ENCODE results near the gene PDCD1.

The PDCD1 gene

DNA sequence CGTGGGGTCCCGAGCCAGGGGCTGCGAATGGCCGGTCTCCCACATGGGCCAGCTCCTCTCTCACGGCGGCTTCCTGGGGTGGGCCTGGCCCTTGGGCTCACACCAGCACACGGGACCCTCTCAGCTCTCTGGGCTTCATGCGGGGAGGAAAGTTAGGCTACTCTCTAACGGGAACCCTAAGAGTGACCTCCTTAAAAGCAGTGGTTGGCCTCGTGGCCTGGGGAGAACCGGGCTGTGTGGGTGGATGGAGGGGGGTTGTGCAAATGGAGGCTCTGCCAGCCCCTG, 36.7 kb upstream of the PDCD1 start:
- DNase-seq = no peak

DNA sequence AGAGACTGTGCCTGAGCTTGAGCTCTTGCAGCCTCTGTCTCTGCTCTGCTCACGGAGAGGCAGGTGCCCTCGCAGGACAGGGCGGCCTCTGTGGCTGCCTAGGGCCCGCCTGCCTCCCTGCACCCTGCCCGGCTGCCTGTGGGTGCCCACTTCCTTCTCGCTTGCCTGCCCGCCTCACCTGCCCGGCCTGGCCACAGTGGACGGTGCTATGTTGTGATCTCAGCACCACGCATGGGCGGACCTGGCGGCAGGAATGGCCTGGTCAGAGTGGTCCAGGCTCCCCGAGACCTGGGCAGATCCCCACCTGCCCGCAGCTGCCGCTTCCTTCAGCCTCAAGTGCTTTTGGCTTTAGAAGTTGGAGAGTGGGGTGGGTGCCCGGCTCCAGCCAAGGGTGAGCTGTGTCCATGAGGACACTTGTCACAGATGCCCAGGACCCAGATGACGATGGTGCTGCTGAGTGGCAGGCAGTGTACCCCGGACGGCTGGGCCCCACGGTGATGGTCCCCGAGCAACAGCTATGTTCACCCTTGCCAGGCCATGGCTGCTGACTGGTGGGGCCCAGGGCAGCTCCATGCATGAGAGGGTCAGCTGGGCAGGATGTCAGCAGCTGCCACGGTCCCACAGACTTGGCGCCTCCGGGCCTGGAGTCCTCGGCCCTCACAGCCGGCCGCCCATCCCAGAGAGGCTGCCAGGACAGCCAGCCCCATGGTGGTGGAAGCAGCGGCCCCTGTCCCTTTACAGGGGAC, 36.2 kb upstream of the PDCD1 start:
- no peak for DNase-seq

DNA sequence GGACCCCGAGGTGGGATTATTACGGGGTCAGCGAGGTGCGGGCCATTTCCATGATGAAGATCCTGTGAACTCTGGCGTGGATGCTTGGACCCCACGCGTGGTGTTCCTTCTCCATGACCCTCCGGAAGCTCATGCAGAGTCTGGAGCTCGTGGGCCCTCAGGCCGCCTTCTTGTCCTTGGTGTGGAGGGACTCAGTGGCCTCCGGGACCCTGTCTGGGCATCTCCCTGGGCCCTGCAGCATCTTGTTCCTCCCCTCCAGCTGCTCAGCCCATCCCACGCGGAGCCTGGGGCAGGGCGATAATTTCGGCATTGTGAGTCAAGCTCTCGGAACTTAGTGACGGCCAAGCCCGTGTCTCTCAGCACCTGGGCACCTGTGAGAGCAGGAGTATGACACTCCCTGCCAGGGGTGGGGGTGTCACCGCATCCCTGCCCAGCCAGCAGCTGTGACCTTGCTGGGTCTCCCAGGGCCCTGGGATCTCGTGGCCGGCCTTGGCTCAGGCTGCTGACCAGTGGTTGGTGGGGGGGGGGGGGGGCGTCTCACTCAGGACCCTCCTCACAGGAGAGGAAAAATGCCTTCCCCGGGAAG, 35.5 kb upstream of the PDCD1 start:
- DNase-seq = no peak

DNA sequence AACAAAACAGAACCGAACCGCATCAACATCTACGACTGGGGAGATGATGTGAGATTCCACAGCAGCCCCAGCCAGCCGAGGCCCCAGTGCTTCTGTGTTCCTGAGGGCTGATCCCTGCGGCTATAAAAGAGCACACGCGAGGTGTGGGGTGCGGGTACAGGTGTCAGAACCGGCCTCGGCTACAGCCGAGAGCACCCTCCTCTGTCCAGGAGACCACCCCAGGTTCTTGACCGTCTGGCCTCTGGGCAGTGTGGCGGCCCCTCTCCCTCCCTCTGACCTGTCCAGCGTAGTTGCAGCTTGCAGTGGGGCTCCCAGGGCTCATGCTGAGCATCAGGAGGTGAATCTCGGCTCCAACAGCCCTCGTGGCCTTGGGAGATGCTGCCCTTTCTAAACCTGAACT, 34.6 kb upstream of the PDCD1 start:
- no peak for DNase-seq

DNA sequence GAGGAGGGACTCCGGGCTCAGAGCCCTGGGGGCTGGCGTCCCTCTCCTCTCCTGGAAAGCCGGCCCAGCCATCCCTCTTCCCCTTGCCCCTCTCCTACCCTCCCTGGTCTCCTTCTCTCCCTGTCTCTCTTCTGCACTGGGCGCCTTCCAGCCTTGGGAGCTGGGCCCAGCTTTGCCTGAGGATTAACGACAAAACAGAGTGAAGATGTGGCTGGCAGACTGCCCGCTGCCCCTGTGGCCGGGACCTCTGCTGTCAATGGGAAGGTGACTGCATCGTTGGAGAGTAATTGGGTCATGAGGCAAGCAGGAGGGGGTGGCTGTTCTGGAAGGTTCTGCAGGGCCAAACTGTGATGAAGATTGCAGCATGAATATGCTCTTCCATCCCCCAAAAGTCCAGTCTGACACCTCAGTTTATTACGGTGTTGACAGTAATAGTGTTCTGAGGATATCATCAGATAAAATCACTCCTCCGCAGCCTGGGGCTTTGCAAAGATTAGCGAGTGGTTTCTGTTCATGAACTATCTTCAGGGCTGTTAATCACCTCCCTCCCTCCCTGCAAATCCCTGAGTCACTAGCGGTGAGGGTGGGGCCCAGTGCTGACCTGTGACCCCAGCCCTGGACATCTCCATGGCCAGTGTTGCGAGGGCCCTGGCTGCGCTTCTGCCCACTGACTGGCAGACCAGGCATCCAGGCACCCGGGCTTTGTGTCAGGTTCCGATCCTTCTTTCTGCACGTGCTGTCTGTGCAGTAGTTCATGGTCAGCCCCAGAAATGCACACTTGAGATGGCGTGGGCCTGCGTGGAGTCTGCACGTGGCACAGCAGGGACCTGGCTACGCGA, 33.8 kb upstream of the PDCD1 start:
- DNase-seq = no peak

DNA sequence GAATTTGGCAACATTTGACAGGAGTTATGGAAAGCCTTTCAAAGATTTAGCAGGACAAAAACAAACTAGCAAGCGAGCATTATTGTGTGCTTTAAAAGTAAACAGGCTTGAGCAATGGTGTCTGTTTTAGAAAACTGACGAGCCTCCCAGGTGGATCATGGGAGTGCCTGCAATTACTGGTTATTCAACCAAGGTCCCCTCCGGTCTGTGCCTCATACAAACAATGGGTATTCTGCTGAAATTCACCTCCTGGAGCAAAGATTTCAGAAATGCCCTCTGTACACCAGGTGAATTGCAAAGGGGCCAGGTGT, 33.2 kb upstream of the PDCD1 start:
- DNase-seq = no peak

DNA sequence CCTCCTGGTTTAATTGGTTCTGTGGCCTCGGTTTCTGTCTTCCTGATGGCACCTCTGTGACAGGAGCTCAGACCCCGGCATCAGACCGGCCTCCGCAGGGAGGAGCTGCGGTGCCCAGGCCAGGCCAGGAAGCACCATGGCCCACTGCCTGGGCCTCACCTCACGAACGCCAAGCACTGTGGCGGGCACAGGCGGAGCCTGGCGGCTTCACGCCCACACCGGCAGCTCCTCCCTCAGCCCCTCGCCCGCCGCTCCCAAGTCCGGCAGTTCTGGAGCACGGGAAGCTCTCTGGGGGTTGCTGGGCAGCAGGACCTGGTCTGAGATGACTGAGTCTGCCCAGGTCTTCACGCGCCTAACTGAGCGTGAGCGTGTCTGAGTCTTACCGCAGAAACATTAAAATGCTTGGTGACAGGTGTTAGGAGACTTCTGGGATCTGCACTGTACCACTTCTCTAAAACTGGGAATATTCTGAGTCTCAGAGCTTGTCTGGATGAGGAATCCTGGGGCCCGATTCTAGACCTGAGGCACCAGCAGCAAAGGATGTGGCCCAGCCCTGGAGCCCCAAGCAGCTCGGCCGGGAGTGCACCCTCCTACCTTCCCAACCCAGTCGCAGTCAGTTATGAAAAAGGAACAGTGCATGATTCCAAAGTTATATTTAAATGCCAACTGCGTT, 32.8 kb upstream of the PDCD1 start:
- DNase-seq = no peak

DNA sequence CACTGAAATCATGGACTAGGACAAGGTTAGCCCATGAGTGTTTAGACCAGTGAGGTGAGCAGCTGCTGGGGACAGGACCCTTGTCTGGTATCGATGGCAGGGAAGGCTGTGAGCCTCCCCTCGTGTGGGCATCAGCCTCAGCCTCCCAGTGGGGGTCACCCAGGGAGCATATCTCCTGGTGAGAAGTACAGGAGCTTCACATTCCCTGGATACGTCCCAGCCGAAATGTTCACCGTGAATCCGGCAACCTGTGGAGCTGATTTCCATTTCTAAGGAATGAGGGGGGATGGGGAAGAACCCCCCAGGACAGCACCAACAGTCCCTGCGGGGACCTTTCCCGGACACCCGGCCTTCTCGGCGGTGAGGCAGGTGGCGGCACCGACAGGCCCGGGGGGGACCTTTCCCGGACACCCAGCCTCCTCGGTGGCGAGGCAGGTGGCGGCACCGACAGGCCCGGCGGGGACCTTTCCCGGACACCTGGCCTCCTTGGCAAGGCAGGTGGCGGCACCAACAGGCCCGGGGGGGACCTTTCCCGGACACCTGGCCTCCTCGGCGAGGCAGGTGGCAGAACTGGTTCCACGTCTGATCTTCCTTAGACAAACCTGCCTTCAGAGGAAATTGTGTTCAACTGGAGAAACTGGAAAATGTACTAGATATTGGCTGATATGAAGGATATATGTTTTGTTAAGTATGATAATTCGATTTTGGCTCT, 32.0 kb upstream of the PDCD1 start:
- no peak for DNase-seq

DNA sequence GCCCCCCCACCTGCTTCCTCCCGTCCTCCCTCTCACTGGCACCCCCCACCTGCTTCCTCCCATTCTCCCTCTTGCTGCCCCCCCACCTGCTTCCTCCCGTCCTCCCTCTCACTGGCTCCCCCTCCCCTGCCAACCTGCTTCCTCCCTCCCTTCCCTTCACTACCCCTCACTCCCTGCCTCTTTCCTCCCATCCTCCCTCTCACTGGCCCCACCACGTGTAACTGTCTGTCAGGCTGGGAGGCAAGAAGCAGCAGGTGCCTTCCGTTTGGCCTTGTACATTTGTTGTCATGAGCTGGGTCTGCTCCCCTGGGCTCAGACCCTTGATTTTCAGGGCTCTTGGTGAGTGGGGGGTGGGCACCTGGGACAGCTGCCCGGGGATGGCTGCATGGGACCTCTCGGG, 29.9 kb upstream of the PDCD1 start:
- DNase-seq = no peak

DNA sequence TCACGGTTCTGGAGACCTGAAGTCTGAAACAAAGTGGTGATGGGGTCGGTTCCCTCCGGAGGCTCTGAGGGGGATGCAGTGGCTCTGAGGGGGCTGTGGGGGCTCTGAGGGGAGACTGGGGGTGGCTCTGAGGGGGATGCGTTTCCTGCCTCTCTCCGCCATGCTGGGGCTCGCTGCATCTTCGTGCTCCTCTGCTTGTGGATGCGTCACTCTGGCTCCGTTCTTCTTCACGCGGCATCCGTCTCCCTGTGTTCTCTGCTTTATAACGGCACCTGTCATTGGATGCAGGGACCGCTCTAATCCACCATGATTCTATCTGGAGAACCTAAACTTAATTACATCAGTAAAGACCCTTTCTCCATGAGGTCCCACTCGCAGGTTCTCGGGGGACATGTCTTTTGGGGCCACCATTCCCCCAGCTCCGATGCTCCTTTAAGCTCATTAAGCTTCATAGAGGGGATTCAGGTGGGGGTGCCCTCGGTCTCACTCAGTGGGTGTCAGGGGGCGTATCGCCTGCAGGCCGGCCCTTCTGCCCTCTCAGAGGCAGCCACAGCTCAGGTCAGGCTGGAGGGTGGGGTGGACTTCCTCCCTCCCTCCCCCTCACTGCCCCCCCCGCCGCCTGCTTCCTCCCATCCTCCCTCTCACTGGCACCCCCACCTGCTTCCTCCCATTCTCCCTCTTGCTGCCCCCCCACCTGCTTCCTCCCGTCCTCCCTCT, 29.3 kb upstream of the PDCD1 start:
- no peak for DNase-seq

DNA sequence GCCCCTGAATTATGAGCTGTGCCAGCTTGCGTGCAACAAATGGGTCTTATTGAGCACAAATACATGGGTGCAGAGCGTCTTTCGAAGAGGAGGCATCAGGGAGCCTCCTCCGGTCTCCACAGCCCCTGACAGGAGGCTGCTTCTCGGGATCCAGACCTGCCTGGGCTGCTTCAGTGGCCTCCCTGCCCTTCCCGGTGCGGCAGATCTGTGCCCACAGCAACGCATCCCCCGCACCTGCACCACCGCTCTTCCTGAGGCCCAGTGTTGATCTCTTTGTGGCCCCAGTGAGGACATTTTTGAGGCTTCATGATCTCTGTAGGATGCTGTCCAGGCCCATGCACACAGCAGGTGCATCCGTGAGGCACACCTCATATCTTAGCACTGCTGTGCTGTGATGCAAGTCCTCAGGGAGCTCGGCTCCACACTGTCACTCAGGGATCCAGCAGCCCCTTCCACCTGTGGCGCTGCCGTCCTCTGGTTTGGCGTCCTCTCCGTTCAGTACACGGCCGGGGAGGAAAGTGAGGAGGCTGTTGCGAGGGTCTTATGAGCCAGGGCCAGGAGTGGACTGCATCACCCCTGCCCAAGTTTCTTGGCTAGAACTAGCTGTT, 28.2 kb upstream of the PDCD1 start:
- no peak for DNase-seq

DNA sequence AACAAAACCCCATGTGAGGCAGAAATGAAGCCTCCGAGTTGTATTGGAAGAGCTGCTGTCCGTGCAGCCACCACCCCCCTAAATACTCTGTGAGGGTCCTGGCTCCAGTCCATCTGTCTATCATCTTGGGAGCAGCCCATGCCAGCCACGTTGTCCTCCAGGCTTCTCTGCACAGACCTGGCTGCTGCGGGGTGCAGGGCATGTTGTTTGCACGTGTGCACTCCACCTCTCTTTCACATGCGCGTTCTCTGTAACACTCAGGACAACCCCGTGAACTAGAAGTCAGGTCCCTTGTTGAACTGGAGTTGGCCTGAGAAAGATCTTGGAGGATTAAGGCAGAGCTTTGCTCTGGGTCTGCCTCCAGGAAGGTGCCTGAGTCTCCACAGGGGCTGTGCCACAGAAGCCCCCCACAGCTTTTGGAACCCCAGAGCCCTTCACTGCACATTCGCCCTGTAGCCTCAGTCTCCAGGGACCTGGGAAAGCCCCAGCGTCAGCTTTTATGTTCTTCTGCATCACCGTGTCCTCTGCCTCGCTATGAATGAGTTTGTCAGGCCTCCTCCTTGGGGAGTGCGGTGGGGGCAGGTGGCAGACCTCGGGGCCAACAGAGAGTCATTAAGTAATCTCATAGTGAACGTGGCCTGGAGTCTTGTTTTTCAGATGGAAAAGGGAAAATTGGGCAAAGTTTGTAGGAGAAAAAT, 27.4 kb upstream of the PDCD1 start:
- no peak for DNase-seq

DNA sequence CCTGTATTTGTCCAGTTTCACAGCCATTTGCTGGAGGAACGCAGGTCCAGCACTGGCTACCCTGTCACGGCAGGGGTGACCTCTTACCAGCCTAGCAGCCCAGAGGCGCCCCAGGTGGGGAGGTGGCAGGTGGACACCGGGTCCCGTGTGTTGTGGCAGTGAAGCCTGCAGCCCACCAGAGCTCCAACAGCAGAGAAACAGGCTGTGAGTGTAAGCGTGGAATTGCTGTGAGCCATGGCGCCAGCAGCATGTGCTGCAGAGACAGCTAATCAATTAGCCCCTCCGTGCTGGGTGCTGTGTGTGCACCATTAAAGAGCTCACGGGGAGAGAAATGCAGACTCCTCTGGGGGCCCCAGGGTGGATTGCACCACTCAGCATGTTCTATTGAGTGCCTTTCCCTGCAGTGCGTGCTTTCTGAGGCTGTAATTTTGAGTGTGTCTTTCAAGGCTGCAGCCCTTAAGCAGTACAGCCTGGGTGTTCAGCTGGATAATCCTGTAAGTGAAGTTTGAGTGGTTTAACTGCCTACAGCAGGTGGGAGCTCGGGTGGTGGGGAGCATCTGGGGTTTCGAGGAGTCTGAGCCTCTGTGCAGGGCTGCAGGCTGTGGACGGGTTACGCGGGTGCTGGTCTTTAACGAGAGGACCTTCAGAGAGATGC, 26.7 kb upstream of the PDCD1 start:
- DNase-seq = no peak

DNA sequence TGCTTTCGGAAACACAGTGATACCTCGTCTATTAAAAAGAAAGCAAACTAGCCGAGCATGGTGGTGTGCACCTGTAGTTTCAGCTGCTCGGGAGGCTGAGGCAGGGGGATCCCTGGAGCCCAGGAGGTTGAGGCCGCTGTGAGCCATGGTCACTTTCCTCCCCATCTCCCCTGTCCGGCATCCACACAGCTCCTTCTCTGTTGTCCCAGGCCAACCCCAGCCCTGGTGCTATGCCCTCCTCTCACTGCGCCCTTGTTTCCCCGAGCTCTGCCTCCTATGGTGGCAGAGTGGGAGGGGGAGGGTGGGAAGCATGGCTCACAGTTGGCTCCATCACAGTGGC, 26.2 kb upstream of the PDCD1 start:
- DNase-seq = no peak

DNA sequence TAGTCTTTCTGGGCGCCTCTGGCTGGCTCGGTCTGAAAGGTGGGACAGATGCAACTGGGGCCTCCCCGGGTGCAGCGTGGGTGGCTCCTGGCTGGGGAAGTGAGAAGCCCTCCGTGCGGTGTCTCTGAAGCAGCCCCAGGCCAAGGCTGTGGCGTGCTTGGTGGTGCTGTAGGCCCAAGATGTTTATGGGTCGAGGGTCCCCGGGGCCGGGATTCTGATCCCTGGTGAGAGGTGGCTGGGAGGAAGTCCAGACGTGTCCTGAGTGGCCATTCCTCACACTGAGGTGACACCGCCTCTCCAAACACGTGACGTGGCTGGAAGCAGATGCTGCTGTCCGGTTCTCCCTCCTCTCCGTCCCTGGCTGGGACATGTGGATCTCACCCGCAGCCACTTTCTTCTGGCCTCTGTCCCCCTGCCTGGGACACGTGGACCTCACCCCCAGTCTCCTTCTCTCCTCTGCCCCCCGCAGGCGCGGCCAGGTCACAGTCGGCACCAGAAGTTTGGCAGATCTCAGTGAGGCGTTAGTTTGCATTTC, 23.5 kb upstream of the PDCD1 start:
- no peak for DNase-seq

DNA sequence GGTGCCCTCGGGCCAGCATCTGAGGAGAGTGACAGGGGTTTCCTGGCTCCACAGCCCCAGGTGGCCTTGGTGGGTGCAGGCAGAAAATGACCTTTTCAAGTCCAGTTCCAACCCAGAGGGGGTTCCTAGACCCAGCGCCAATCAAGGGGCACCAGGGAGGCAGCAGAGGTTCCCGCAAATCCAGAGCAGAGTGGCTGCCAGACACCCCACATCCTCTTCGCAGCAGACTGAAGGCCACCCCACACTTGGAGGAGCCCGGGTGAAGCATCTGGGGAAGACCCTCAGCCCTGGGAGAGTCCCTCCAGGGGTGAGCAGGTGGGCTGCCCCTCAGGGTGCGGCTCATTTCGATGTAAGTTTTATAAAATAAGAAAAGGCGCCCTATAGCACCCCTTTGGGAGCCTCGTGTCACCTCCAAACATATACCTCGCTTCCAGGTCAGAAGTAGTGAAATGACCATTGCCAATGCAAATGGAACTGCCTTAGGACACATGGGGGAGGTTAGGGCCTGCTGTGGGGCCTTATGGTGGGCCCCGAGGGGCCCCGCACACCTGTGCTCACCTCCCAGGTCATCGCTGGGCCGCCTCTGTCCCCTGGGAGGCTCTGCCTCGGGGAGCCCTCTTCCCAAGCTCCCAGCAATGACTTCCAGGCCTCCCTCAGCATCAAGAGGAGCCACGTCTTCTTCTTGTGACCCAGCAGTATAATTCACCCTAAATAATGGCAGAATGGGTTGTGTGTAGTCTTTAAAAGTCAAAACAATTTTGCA, 21.8 kb upstream of the PDCD1 start:
- DNase-seq = no peak

DNA sequence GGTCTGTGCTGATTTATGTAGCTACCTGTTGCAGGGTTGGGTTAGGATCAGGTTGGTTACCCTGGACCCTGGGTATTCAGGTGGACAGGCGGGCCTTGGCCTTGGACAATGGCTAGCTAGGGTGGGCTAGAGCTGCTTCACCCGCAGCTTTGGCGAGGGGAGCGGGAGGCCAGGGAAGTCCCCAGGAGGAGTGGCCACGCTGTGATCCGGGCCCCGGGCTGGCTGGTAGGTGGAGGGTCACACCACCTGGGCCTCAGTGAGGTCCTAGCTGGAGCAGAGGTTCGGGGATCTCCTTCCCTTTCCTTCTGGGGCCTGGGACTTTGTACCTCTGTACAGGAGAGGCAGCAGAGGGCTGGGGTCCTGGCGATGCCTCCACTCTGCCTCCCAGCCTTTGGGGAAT, 20.6 kb upstream of the PDCD1 start:
- DNase-seq = no peak

DNA sequence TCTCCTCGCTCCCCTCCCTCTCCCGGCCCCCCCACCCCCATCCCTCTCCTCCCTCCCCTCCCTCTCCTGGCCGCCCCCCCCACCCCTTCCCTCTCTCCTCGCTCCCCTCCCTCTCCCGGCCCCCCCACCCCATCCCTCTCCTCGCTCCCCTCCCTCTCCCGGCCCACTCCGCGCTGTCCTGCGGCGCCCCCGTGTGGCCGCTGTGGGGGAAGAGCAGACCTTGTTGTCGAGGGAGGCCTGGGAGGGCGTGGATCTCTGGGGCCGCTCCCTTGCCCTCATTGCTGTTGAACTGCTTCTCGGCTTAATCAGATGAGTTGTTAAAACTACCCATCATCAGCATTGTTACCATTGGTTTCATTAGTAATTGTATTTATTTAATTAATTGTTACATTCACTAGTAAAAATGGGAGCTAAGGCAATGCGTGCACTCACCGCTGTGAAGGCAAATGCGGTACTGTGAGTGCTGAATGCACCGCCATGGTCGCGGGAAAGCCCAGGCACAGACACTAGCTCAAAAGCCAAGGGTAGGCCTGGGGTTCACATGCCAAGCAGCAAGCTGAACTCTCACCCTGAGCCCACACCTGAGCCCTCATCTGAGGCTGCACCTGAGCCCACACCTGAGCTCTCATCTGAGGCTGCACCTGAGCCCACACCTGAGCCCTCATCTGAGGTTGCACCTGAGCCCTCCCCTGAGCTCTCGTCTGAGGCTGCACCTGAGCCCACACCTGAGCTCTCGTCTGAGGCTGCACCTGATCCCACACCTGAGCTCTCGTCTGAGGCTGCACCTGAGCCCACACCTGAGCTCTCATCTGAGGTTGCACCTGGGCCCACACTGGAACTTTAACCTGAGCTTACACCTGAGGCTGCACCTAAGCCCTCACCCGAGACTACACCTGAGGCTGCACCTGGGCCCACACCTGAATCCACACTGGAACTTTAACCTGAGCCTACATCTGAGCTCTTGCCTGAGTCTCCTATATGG, 19.6 kb upstream of the PDCD1 start:
- DNase-seq = no peak

DNA sequence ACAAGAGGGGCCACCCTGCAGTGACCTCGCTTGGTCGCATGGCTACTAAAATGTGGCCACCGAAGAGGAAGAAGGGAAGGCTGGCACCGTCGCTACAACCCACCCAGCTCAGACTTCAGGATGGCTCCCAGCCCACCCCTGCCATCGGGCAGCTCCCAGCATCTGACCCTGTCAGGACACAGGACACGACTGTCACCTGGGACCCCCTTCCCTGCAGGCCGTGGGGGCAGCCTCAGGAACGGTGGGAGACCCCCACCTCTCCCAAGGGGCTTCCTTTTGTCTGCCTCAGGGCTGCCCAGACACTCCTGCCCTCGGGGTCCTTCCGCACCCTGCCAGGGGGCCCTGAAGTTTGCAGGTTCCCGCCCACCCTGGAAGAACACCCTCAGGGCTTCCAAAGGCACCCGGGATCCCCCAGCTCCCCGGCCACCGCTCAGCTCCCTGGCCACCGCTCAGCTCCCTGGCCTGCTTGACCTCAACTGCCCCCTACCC, 18.5 kb upstream of the PDCD1 start:
- DNase-seq = no peak
